A549 (cell line): ENCODE data around the gene BTG3. TPM values are rescaled to one million over a fixed set of nuclear protein-coding genes. Genes with fewer than 3 reads are reported as not detected.

Source experiments
- ATAC-seq, 2 experiments: fragments of 200-7000 bp in 1 of 2; fragments of >200 bp in 1 of 2; cut with Nextera tagmentation in 1 of 2; cut with Tn5 transposase in 1 of 2; 3 replicates each; pipeline versions ENCODE4 v1.8.0 to v1.9.1; 2018 to 2020; ENCODE audit warnings: mild to moderate bottlenecking in 1 of 2, moderate library complexity in 1 of 2
- CTCF ChIA-PET: fragments of 300-600 bp; sonication (Branson Sonifier 250); formaldehyde crosslinking; extraction: SDS; loops from one replicate; lab custom pipeline; 2021; ENCODE audit warnings: antibody characterized with exemption, inconsistent platforms; lab: Yijun Ruan, JAX
- POLR2A ChIA-PET: fragments of 350-600 bp; formaldehyde crosslinking; extraction: SDS; loops from one replicate; lab custom pipeline; 2021; ENCODE audit warnings: antibody characterized with exemption, inconsistent platforms; lab: Yijun Ruan, JAX
- DNase-seq, 2 experiments: peaks; one replicate each; pipeline versions ENCODE4 v3.0.0 to v3.0.0-alpha.2; 2011 to 2016; ENCODE audit warnings: low read depth in 1 of 2, low spot score in 1 of 2
- FAIRE-seq: peaks from 2 replicates; lab custom pipeline; 2011; peaks lifted over from hg19 to GRCh38; lab: Jason Lieb, UNC
- H3K27ac ChIP-seq, 2 experiments: fragments of >200 bp; sonication (Bioruptor Twin); formaldehyde crosslinking; 3 replicates each; pipeline ENCODE4 v1.5.1; 2016 to 2017
- H3K4me1 ChIP-seq: fragments of >200 bp; sonication (Bioruptor Twin); formaldehyde crosslinking; 3 replicates; pipeline ENCODE4 v1.6.1; 2016
- H3K4me2 ChIP-seq: fragments of >200 bp; sonication (Bioruptor Twin); formaldehyde crosslinking; 3 replicates; pipeline ENCODE4 v1.6.1; 2016
- H3K4me3 ChIP-seq: fragments of >200 bp; sonication (Bioruptor Twin); formaldehyde crosslinking; 3 replicates; pipeline ENCODE4 v1.5.1; 2016
- H3K9me3 ChIP-seq: fragments of >200 bp; sonication (Bioruptor Twin); formaldehyde crosslinking; 3 replicates; pipeline ENCODE4 v1.6.1; 2016
- BHLHE40 ChIP-seq: IDR thresholded peaks from 2 replicates; pipeline ENCODE4 v1.6.1; 2012; ENCODE audit warnings: low read depth, low read length, inconsistent platforms
- CEBPB ChIP-seq, 2 experiments: fragments of >200 bp in 1 of 2; sonication (Bioruptor Twin) in 1 of 2; formaldehyde crosslinking in 1 of 2; IDR thresholded peaks; 2 replicates each; pipeline ENCODE4 v1.6.1; 2012 to 2016
- HES2 ChIP-seq: fragments of >200 bp; sonication (Bioruptor Twin); formaldehyde crosslinking; IDR thresholded peaks from 2 replicates; pipeline ENCODE4 v1.6.1; 2016
- HEYL ChIP-seq: fragments of 250-450 bp; sonication (Bioruptor Pico); IDR thresholded peaks from 2 replicates; pipeline ENCODE4 v1.8.0; 2021; ENCODE audit warnings: mild to moderate bottlenecking, moderate library complexity
- HMGXB4 ChIP-seq: fragments of 250-450 bp; sonication (Bioruptor Pico); IDR thresholded peaks from 2 replicates; pipeline ENCODE4 v1.5.0; 2021; ENCODE audit warnings: mild to moderate bottlenecking, moderate library complexity, borderline replicate concordance
- HOXA7 ChIP-seq: fragments of 250-450 bp; sonication (Bioruptor Pico); IDR thresholded peaks from 2 replicates; pipeline ENCODE4 v1.5.0; 2020; ENCODE audit warnings: mild to moderate bottlenecking, moderate library complexity
- HOXB13 ChIP-seq: fragments of 250-450 bp; sonication (Bioruptor Pico); IDR thresholded peaks from 2 replicates; pipeline ENCODE4 v1.5.0; 2020; ENCODE audit warnings: low read depth, mild to moderate bottlenecking, moderate library complexity
- JUN ChIP-seq, 2 experiments: fragments of >200 bp; sonication (Bioruptor Twin); formaldehyde crosslinking; IDR thresholded peaks; 2 replicates in 1 of 2; 3 replicates in 1 of 2; pipeline ENCODE4 v1.6.1; 2016 to 2017
- MAX ChIP-seq: IDR thresholded peaks from 2 replicates; pipeline ENCODE4 v1.6.1; 2012
- MAZ ChIP-seq: fragments of 150-350 bp; IDR thresholded peaks from 2 replicates; pipeline ENCODE4 v1.6.1; 2014; ENCODE audit warnings: antibody characterized with exemption, low read depth, low read length, borderline replicate concordance
- MYC ChIP-seq: IDR thresholded peaks from 2 replicates; pipeline ENCODE4 v1.6.1; 2012; ENCODE audit warnings: mild to moderate bottlenecking, inconsistent platforms, low read length, improper control_type of control experiment, borderline replicate concordance
- NPAS2 ChIP-seq: fragments of 250-450 bp; sonication (Bioruptor Pico); IDR thresholded peaks from 2 replicates; pipeline ENCODE4 v1.8.0; 2022; ENCODE audit warnings: mild to moderate bottlenecking, moderate library complexity, borderline replicate concordance
- PHF8 ChIP-seq: fragments of 200-600 bp; sonication (generic); IDR thresholded peaks from 2 replicates; pipeline ENCODE4 v1.6.1; 2016; ENCODE audit warnings: low read depth, mild to moderate bottlenecking, antibody characterized with exemption, moderate library complexity, borderline replicate concordance
- POLR2A ChIP-seq: IDR thresholded peaks from 2 replicates; pipeline ENCODE4 v1.6.1; 2012; ENCODE audit warnings: mild to moderate bottlenecking, low read length
- RFX5 ChIP-seq: fragments of 450-650 bp; IDR thresholded peaks from 2 replicates; pipeline ENCODE4 v1.7.1; 2014; ENCODE audit warnings: antibody characterized with exemption, mild to moderate bottlenecking, moderate library complexity
- SREBF2 ChIP-seq: fragments of 450-650 bp; IDR thresholded peaks from 2 replicates; pipeline ENCODE4 v1.6.1; 2014; ENCODE audit warnings: mild to moderate bottlenecking, moderate library complexity
- TFCP2L1 ChIP-seq: fragments of 250-450 bp; sonication (Bioruptor Pico); IDR thresholded peaks from 2 replicates; pipeline ENCODE4 v1.5.0; 2021; ENCODE audit warnings: mild to moderate bottlenecking
- TP53 ChIP-seq: fragments of 250-450 bp; sonication (Bioruptor Pico); IDR thresholded peaks from 2 replicates; pipeline ENCODE4 v1.5.0; 2021; ENCODE audit warnings: mild to moderate bottlenecking, moderate library complexity
- USF2 ChIP-seq: fragments of 450-650 bp; IDR thresholded peaks from 2 replicates; pipeline ENCODE4 v1.6.1; 2014; ENCODE audit warnings: antibody characterized with exemption
- WGBS: methylation state at CpG from one replicate; pipeline ENCODE4 v1.1.6; 2017; ENCODE audit errors: missing lambda C conversion rate; 5-methylcytosine and 5-hydroxymethylcytosine counted together
- polyA plus RNA-seq, 4 experiments: library from polyadenylated mRNA; depleted of rRNA in 3 of 4; stranded (reverse); fragments of >200 nt; fragmentation: RNase III in 1 of 4; extraction: RNeasy Plus Mini Kit Qiagen cat#74134 plus additional on column Dnase treatment in 1 of 4; gene quantifications; 2 replicates in 3 of 4; 3 replicates in 1 of 4; pipeline ENCODE4 v1.2.3, GENCODE V29; 2011 to 2017
- TF ChIP-seq, protein P1 (sequence below): IDR thresholded peaks from 2 replicates; pipeline ENCODE4 v1.6.1; 2012
- TF ChIP-seq, protein P2 (sequence below): fragments of >200 bp; sonication (Bioruptor Twin); formaldehyde crosslinking; IDR thresholded peaks from 3 replicates; pipeline ENCODE4 v1.6.1; 2016
- TF ChIP-seq, protein P3 (sequence below): fragments of >200 bp; sonication (Bioruptor Twin); formaldehyde crosslinking; IDR thresholded peaks from 3 replicates; pipeline ENCODE4 v1.5.1; 2016
- TF ChIP-seq, protein P4 (sequence below): fragments of 150-350 bp; IDR thresholded peaks from 2 replicates; pipeline ENCODE4 v1.6.1; 2014; ENCODE audit warnings: low read depth, mild to moderate bottlenecking, low read length

BTG3 gene
- polyA plus RNA-seq, 2 of the 4 experiments (the other 2 are of a cell fraction): 19.6 to 46.1 TPM

DNA sequence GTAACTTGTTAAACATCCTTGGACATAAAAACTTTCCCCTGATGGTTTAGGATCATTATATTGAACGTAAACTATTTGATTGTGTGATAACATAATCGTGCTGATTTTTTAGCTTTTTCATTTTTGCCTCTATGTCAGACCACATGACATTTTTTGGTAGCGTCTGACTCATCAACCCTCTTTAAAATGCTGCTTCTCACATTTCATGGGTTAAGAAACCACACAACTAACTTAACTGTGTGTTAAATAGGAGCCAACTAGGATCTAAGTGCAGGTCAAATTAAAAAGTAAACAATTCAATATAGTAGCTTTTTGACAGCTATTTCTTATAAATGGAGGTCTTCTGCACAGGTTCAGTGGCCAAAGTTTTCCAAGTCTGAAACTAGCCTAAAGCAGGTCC, 9.8 kb downstream of the BTG3 start:
- no peak overlapping the region for H3K4me2 ChIP-seq
- DNase-seq (no peak), FAIRE-seq (no peak), ATAC-seq (no peak)
- ChIA-PET CTCF (interaction anchor here (0.6 kb wide), 1 partner anchor 196 kb away, joined by 4 read pairs; no protein-coding TSS in a partner anchor), POLR2A (interaction anchor here (0.7 kb wide), 1 partner anchor 8 kb away, joined by 3 read pairs; no protein-coding TSS in a partner anchor)
- TF ChIP-seq HMGXB4 (CRISPR knock-in tag) (no peak), HEYL (no peak), MAX (no peak), CEBPB (IDR thresholded peaks at IDR 0.05) (no peak), MAZ (no peak), RFX5 (no peak), SREBF2 (no peak), HES2 (no peak), MYC (no peak), POLR2A (no peak), TFCP2L1 (CRISPR knock-in tag) (no peak)
- TF ChIP-seq, protein P1, sequence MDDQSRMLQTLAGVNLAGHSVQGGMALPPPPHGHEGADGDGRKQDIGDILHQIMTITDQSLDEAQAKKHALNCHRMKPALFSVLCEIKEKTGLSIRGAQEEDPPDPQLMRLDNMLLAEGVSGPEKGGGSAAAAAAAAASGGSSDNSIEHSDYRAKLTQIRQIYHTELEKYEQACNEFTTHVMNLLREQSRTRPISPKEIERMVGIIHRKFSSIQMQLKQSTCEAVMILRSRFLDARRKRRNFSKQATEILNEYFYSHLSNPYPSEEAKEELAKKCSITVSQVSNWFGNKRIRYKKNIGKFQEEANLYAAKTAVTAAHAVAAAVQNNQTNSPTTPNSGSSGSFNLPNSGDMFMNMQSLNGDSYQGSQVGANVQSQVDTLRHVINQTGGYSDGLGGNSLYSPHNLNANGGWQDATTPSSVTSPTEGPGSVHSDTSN: no peak
- no peak overlapping the region for H3K27ac ChIP-seq
- no peak overlapping the region for H3K4me3 ChIP-seq
- H3K4me1 ChIP-seq: peaks cover 6% of the 10 kb centered on the region; the same call in 1 of the 3 replicates
- no peaks in the 10 kb centered on the region for H3K9me3 ChIP-seq
- 95% methylated on average over 3 of the region's 3 CpGs for WGBS

GRCh38 chr21:17598437-17598836, 14.3 kb downstream of the BTG3 start:
- H3K4me2 ChIP-seq: no peak overlapping the region

GRCh38 chr21:17597680-17598079, 15.0 kb downstream of the BTG3 start:
- TF ChIP-seq HOXA7 (CRISPR knock-in tag) (no peak), USF2 (no peak), PHF8 (no peak), JUN (IDR thresholded peaks at IDR 0.05) (no peak), HOXB13 (no peak), HEYL (no peak), NPAS2 (no peak), TP53 (CRISPR knock-in tag) (no peak), RFX5 (no peak), MYC (no peak), BHLHE40 (no peak)
- TF ChIP-seq, protein P2, sequence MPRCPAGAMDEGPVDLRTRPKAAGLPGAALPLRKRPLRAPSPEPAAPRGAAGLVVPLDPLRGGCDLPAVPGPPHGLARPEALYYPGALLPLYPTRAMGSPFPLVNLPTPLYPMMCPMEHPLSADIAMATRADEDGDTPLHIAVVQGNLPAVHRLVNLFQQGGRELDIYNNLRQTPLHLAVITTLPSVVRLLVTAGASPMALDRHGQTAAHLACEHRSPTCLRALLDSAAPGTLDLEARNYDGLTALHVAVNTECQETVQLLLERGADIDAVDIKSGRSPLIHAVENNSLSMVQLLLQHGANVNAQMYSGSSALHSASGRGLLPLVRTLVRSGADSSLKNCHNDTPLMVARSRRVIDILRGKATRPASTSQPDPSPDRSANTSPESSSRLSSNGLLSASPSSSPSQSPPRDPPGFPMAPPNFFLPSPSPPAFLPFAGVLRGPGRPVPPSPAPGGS: no peak
- TF ChIP-seq, protein P3, sequence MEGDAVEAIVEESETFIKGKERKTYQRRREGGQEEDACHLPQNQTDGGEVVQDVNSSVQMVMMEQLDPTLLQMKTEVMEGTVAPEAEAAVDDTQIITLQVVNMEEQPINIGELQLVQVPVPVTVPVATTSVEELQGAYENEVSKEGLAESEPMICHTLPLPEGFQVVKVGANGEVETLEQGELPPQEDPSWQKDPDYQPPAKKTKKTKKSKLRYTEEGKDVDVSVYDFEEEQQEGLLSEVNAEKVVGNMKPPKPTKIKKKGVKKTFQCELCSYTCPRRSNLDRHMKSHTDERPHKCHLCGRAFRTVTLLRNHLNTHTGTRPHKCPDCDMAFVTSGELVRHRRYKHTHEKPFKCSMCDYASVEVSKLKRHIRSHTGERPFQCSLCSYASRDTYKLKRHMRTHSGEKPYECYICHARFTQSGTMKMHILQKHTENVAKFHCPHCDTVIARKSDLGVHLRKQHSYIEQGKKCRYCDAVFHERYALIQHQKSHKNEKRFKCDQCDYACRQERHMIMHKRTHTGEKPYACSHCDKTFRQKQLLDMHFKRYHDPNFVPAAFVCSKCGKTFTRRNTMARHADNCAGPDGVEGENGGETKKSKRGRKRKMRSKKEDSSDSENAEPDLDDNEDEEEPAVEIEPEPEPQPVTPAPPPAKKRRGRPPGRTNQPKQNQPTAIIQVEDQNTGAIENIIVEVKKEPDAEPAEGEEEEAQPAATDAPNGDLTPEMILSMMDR: no peak
- TF ChIP-seq, protein P1: no peak
- TF ChIP-seq, protein P4, sequence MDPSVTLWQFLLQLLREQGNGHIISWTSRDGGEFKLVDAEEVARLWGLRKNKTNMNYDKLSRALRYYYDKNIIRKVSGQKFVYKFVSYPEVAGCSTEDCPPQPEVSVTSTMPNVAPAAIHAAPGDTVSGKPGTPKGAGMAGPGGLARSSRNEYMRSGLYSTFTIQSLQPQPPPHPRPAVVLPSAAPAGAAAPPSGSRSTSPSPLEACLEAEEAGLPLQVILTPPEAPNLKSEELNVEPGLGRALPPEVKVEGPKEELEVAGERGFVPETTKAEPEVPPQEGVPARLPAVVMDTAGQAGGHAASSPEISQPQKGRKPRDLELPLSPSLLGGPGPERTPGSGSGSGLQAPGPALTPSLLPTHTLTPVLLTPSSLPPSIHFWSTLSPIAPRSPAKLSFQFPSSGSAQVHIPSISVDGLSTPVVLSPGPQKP: no peak
- no peaks in the 10 kb centered on the region for H3K9me3 ChIP-seq
- no peak for ATAC-seq
- WGBS: 75% methylated on average over 1 of the region's 1 CpG
- no peaks in the 10 kb centered on the region for H3K4me1 ChIP-seq
- POLR2A ChIA-PET: no interaction called here
- no peak overlapping the region for H3K4me3 ChIP-seq
- CTCF ChIA-PET: no interaction called here
- no peak for FAIRE-seq
- H3K4me2 ChIP-seq: no peak overlapping the region
- H3K27ac ChIP-seq: no peak overlapping the region
- DNase-seq: no peak

More at GRCh38 chr21:17598437-17598836, 14.3 kb downstream of the BTG3 start:
- H3K9me3 ChIP-seq: no peaks in the 10 kb centered on the region
- CTCF ChIA-PET: interaction anchor here (1.1 kb wide), 2 partner anchors 12 kb away, joined by 3 read pairs; no protein-coding TSS in a partner anchor
- H3K27ac ChIP-seq: no peak overlapping the region
- FAIRE-seq: no peak
- H3K4me3 ChIP-seq: no peak overlapping the region
- no peaks in the 10 kb centered on the region for H3K4me1 ChIP-seq
- DNase-seq: no peak
- TF ChIP-seq NPAS2: no peak
- TF ChIP-seq, all 56 proteins: peak for 0
- POLR2A ChIA-PET: no interaction called here
- WGBS: 94% methylated on average over 3 of the region's 3 CpGs
- no peak for ATAC-seq
